WI38 (cell line): Measurements from ENCODE around the gene EFCAB13.

Source experiments
- H3K4me3 ChIP-seq: 2 replicates; pipeline ENCODE4 v1.5.1; 2011; ENCODE audit warnings: low read depth, mild to moderate bottlenecking, control low read depth, low read length
- TF ChIP-seq, protein P1 (sequence below): IDR thresholded peaks from 2 replicates; pipeline ENCODE4 v1.5.1; 2012; ENCODE audit warnings: low read depth, mild to moderate bottlenecking, control low read depth, low read length

The EFCAB13 gene

DNA sequence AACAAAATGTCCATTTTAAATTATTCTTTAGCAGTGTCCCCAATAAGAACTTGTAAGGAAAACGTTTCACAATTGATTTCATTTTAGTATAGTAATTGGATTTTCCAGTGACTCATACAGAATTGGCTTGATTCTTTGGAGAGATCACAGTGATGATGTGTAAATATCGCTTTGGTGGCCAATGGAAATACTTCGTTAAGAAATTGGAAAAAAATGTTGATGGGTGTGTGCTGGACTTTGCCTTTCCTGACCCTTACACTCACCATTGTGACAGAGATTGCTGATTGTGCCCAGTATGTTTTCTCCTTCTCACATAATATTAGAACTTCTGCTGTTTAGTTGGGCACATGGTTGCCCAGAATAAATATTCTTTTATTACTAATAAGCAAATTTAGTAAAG, 7.4 kb upstream of the EFCAB13 start:
- TF ChIP-seq, protein P1, sequence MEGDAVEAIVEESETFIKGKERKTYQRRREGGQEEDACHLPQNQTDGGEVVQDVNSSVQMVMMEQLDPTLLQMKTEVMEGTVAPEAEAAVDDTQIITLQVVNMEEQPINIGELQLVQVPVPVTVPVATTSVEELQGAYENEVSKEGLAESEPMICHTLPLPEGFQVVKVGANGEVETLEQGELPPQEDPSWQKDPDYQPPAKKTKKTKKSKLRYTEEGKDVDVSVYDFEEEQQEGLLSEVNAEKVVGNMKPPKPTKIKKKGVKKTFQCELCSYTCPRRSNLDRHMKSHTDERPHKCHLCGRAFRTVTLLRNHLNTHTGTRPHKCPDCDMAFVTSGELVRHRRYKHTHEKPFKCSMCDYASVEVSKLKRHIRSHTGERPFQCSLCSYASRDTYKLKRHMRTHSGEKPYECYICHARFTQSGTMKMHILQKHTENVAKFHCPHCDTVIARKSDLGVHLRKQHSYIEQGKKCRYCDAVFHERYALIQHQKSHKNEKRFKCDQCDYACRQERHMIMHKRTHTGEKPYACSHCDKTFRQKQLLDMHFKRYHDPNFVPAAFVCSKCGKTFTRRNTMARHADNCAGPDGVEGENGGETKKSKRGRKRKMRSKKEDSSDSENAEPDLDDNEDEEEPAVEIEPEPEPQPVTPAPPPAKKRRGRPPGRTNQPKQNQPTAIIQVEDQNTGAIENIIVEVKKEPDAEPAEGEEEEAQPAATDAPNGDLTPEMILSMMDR, result no peak

DNA sequence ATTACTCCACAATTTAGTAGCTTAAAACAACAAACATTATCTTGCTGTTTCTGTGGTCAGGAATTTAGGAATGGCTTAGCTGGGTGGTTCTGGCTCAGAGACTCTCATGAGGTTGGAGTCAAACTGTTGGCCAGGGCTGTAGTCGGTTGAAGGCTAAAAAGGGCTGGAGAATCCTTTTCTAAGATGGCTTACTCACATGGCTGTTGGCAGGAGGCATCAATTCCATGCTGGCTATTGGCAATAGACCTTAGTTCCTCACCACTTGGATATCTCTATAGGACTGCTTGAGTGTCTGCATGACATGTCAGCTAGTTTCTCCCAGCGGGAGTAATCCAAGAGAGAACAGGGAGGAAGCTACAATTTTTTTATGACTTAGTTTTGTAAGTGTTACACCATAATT, 6.6 kb upstream of the EFCAB13 start:
- TF ChIP-seq, protein P1, result no peak
- no peak overlapping the region for H3K4me3 ChIP-seq

More for the DNA sequence above, 7.4 kb upstream of the EFCAB13 start:
- no peak overlapping the region for H3K4me3 ChIP-seq

- TF ChIP-seq, protein P1, result no peak
- H3K4me3 ChIP-seq, result no peak overlapping the region
These were observed 5.4 kb upstream of the EFCAB13 start for GRCh38 chr17:47318197-47318918.

- no peak overlapping the region for H3K4me3 ChIP-seq
These were observed 2.8 kb upstream of the EFCAB13 start for GRCh38 chr17:47320879-47321502.

GRCh38 chr17:47324224-47325020, 667 bp downstream of the EFCAB13 start:
- TF ChIP-seq, protein P1, result no peak
- H3K4me3 ChIP-seq, result peak overlapping the region; percentile 71

More at GRCh38 chr17:47320879-47321502, 2.8 kb upstream of the EFCAB13 start:
- TF ChIP-seq, protein P1, result no peak

DNA sequence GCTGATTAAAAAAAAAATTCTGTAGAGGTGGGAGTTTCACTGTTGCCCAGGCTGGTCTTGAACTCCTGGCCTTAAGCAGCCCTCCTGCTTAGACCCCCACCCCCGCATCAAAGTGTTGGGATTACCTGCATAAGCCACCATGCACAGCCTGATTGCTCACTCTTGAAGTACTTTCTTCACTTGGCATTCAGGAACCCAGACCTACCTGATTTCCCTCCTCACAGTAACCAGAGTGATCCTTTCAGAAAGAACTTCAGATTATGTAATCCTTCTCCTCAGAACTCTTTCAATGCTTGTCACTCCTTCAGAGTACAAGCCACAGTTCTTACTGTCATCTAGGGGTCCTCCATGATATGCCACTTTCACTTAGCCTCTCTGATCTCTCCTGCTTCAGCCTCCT, 1.4 kb downstream of the EFCAB13 start:
- TF ChIP-seq, protein P1, result no peak
- H3K4me3 ChIP-seq, result no peak overlapping the region
